SKM-1 (cell line): ENCODE results near the gene CAMSAP3.

ENCODE experiments used
- DNase-seq: peaks from one replicate; lab custom pipeline; 2025; ENCODE audit not compliant: unreplicated experiment; lab: John Stamatoyannopoulos, UW

CAMSAP3 gene

GRCh38 chr19:7647156-7647555 lies 51.5 kb downstream of the CAMSAP3 start:
- no peak for DNase-seq

- no peak for DNase-seq
Observed at GRCh38 chr19:7648265-7649014, 52.8 kb downstream of the CAMSAP3 start.

GRCh38 chr19:7650148-7650547 lies 54.5 kb downstream of the CAMSAP3 start:
- no peak for DNase-seq

GRCh38 chr19:7652061-7652641 lies 56.5 kb downstream of the CAMSAP3 start:
- DNase-seq = peak; percentile 99

- no peak for DNase-seq
Observed at GRCh38 chr19:7654401-7654800, 58.7 kb downstream of the CAMSAP3 start.

- DNase-seq = peak; percentile 92
Observed at GRCh38 chr19:7655581-7655980, 59.9 kb downstream of the CAMSAP3 start.

GRCh38 chr19:7657131-7657751 lies 61.6 kb downstream of the CAMSAP3 start:
- DNase-seq = peak; percentile 84

GRCh38 chr19:7658219-7658686 lies 62.6 kb downstream of the CAMSAP3 start:
- no peak for DNase-seq

GRCh38 chr19:7661744-7662538 lies 66.3 kb downstream of the CAMSAP3 start:
- no peak for DNase-seq

GRCh38 chr19:7662657-7663056 lies 67.0 kb downstream of the CAMSAP3 start:
- DNase-seq = no peak

GRCh38 chr19:7663706-7664105 lies 68.0 kb downstream of the CAMSAP3 start:
- DNase-seq = no peak

- no peak for DNase-seq
Observed at GRCh38 chr19:7665076-7665475, 69.4 kb downstream of the CAMSAP3 start.
